GM18909 (cell line): ENCODE measurements around the gene NAT8L.
"Not testable (repeated sequence)": the region's sequence is repeated elsewhere in the genome, so short reads cannot be mapped to it uniquely, and the experiment has no call there.

Experiments
- ATAC-seq: cut with Tn5 transposase; IDR thresholded peaks from one replicate; pipeline ENCODE4 v1.9.1; 2021; ENCODE audit warnings: mild to moderate bottlenecking; ENCODE audit not compliant: unreplicated experiment, poor library complexity

NAT8L gene, protein sequence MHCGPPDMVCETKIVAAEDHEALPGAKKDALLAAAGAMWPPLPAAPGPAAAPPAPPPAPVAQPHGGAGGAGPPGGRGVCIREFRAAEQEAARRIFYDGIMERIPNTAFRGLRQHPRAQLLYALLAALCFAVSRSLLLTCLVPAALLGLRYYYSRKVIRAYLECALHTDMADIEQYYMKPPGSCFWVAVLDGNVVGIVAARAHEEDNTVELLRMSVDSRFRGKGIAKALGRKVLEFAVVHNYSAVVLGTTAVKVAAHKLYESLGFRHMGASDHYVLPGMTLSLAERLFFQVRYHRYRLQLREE

DNA sequence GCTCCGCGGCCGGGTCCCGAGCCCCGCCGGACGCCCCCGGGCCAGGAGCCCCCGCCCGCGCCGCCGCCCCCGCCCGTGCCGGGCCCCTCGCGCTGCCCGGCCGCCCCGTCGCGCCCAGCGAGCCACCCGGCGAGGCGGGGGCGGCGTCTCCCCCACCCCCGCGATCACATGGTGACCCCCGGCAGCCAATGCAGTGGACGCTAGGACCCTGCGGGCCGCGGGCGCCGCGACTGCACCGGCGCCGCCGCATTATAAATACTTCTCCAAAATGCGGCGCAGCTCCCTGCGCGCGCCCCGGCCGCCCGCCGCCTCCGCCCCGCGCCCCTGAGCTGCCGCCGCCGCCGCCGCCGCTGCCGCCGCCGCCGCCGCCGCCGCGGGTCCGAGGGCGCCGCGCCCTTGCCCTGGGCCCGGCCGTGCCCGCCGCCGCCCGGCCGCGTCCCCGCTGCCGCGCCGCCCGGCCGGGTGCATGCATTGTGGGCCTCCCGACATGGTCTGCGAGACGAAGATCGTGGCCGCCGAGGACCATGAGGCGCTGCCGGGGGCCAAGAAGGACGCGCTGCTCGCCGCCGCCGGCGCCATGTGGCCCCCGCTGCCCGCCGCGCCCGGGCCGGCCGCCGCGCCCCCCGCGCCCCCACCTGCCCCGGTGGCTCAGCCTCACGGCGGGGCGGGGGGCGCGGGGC lies at the start of gene NAT8L:
NAT8L (plus strand) TSS at position 282 of the 680 bp plus-strand sequence; CDS start at position 467, 185 bp downstream.
- ATAC-seq, result no peak

DNA sequence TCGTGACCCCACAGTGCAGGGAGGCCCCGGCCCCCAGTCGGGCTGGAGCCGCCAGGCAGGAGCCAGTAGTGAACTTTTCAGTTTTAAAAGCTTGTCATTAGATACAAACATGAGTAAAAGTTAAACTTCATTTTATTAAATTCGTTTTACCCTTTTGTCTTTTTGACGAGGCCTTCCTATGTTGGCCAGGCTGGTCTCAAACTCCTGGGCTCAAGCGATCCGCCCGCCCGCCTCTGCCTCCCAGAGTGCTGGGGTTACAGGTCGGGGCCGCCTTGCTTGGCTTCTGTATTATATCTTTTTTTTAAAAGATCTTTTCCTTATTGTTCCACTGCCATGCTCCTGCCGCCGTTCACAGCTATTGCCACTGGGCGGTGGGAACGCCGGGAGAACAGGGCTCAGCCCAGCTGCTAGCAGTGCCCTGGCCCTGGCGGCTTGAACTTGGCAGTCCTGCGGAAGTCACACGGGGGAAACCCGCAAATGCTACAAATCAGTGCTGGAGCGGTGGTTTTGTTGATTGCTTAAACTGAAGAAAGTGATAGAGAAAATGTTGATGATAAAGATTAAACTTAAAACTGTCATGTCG lies 49.4 kb upstream of the NAT8L start:
- ATAC-seq, result peak; percentile 25

DNA sequence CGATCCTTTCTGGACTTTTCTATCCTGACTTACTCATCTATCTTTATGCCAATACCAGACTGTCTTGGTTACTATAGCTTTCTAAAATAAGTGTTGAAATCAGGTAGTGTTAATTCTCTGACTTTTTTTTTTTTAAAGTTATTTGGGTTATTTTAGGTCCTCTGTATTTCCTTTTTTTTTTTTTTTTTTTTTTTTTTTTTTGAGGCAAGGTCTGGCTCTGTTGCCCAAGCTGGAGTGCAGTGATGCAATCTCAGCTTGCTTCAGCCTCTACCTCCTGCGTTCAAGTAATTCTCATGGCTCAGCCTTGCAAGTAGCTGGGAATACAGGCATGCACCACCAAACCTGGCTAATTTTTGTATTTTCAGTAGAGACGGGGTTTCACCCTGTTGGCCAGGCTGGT lies 47.5 kb upstream of the NAT8L start:
- no peak for ATAC-seq

DNA sequence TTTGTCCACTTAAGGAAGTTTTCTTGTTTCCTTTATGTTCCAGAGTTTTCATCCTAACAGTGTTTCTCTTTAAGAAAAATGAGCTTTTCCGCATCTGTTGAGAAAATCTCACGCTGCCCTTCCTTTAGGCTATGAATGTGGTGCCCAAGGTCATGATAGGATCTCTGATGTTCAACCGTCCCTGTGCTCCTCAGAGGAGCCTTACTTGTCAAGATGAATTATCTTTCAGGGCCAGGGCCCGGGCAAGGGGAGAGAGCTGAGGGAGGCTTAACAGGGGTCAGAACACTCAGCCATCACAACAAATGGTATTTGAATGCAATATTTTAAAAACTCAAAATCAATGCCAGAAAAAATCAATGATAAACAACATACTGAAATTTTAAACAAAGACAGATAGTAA lies 44.1 kb upstream of the NAT8L start:
- ATAC-seq, result no peak

DNA sequence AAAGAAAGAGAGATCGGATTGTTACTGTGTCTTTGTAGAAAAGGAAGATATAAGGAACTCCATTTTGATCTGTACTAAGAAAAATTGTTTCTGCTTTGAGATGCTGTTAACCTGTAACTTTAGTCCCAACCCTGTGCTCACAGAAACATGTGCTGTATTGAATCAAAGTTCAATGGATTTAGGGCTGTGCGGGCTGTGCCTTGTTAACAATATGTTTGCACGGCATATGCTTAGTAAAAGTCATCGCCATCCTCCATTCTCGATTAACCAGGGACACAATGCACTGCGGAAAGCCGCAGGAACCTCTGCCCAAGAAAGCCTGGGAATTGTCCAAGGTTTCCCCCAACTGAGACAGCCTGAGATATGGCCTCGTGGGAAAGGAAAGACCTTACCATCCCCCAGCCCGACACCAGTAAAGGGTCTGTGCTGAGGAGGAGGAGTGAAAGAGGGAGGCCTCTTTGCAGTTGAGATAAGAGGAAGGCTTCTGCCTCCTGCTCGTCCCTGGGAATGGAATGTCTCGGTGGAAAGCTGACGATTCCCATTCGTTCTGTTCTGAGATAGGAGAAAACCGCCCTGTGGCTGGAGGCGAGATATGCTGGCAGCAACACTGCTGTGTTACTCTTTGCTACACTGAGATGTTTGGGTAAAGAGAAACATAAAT lies 37.6 kb upstream of the NAT8L start:
- ATAC-seq, result not testable (repeated sequence)

DNA sequence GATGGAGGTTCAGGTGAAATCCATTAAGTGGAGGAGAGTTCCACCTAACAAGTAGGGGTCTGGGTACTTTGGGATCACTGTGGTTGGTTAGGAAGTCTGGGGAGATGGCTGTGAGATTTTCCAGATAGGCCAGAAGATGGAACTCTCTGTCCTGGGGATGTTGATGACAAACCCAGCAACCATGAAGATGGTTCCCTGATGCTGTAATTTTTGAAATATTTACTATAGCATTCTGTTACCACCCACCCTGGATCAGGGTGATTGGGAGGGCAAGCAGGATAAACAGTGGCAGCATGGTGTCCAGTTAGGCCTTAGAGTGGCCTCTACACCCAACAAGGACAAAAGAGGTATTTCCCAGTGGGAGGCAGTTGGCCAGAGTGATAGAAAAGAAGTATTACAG lies 34.4 kb upstream of the NAT8L start:
- ATAC-seq, result no peak

DNA sequence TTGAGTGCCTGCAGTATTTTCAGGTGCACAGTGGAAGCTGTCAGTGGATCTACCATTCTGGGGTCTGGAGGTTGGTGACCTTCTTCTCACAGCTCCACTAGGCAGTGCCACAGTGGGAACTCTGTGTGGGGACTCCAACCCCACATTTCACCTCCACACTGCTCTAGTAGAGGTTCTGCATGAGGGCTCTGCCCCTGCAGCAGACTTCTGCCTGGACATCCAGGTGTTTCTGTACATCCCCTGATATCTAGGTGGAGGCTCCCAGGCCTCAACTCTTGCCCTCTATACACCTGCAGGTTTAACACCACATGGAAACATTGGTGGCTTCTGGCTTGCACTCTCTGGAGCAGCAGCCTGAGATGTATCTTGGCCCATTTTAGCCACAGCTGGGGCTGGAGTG lies 33.3 kb upstream of the NAT8L start:
- ATAC-seq, result no peak

DNA sequence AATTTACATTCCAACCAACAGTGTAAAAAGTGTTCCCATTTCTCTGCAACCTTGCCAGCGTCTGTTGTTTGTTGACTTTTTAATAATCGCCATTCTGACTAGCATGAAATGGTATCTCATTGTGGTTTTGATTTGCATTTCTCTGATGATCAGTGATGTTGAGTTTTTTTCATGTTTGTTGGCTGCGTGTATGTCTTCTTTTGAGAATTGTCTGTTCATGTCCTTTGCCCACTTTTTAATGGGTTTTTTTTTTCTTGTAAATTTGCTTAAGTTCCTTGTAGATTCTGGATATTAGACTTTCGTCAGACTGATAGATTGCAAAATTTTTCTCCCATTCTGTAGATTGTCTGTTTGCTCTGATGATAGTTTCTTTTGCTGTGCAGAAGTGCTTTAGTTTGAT lies 32.0 kb upstream of the NAT8L start:
- not testable (repeated sequence) for ATAC-seq

DNA sequence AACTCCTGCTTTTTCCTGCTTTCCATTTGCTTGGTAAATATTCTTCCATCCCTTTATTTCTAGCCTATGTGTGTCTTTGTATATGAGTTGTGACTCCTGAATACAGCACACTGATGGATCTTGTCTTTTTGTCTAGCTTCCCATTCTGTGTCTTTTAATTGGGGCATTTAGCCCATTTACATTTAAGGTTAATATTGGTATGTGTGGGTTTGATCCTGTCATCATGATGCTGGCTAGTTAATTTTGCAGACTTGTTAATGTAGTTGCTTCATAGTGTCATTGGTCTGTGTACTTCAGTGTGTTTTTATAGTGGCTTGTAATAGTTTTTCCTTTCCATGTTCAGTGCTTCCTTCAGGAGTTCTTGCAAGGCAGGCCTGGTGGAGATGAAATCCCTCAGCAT lies 28.0 kb upstream of the NAT8L start:
- ATAC-seq, result not testable (repeated sequence)

DNA sequence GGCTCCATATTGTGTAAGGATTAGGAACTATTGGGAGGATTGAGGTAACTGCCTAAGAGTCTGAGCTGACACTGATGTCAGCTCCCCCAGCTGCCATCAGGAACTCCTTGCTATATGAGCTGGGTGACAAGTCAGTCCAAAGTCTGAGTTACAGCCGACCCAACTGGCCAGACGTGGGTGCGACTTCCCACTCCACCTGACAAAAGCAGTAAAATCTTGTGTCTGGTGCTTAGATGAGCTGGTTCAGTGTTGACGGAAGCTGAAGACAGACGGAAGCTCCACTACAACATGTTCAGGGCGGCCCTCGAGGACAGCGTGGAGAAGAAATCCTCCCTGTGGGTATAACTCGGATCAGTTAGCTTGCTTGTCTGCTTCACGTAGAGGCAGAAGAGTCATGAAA lies 22.8 kb upstream of the NAT8L start:
- ATAC-seq, result no peak

DNA sequence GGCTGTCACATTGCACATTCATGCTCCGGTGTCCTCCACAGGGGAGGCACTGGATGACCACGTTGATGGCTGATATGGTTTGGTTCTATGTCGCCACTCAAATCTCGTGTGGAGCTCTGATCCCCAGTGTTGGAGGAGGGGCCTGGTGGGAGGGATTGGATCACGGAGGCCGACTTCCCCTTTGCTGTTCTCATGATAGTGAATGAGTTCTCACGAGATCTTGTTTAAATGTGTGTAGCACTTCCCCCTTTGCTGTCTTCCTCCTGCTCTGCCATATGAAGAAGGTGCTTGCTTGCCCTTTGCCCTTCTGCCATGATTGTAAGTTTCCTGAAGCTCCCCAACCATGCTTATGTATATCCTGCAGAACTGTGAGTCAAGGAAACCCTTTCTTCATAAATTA lies 22.3 kb upstream of the NAT8L start:
- ATAC-seq, result no peak

DNA sequence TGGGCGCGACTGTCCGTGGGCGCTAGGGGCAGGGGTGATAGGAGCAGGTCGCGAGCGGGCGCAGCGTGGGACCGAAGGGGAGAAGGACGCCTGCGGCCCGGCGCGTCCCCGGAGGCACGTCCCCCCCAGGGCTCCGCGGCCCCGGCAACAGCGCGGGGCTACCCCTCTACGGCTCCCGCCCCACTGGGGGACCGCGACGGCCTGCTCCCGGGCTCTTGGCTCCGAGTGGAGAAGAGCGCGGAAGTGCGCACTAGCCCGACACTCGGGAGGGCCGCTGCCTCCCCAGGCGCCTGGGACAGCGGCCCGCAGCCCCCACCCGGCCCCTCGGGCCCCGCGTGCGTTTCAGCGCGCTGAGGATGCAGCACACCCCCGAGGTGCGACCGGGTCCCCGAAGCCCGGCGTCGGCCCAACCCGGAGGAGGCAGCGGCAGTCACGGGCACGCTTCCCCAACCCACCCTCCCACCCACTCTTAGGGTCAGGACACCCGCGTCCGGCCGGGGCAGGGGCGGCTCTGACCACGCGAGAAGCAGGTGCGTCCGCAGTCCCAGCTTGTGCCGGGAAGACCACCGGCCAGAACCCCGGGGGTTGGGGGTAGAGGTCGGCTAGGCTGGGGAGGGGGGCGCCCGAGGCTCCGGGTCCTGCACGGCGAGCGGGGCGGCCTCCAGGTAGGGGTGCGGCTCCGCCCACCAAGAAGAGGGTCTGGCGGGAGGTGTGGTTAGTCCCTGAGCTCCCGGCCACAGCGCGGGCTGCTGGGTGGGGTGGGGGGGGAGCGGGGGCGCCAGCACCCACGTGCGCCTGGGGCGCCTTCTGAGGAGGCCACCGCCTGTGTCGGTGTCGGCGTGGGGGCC lies 18.5 kb upstream of the NAT8L start:
- ATAC-seq, result no peak

DNA sequence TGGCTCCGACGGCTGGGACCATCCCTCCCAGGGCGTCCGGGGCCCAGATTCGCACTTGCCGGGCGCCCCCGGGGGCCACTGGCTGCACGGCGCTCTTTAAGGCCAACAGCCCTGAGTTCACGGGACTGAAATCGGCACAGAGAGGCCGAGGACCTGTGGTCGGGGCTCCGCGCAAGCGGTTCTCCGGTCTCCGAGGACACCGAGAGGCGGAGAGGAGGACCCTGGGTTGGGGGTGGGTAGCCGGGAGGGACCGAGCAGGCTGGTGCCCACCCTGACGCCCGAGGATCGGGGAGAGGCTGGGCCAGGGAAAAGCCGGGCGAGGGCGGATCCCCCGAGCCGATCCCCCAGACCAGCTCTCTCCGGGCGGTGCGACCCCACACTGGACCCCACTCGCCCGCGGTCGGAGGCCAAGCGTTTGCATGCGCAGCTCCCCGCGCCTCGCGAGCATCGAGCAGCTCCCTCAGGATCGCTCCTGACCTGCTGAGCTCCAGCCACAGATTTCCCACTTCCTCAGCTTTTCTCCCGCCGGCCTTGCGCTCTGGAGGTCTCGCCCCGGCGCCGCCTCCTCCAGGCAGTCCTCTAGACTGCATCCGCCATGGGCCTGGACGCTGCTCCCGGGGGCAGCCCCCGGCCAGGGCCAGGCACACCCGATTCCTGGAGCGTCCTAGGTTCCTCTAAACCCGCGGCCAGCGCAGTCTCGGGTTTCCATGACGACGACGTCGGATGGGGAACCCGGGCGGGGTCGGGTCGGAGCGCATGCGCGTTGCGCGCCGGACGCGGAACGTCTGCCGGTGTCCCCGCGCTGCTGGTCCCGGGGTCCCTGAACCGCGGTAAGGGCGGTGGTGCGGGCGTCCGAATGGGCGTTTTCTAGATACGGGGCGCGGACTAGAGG lies 17.6 kb upstream of the NAT8L start:
- ATAC-seq, result peak; percentile 74

DNA sequence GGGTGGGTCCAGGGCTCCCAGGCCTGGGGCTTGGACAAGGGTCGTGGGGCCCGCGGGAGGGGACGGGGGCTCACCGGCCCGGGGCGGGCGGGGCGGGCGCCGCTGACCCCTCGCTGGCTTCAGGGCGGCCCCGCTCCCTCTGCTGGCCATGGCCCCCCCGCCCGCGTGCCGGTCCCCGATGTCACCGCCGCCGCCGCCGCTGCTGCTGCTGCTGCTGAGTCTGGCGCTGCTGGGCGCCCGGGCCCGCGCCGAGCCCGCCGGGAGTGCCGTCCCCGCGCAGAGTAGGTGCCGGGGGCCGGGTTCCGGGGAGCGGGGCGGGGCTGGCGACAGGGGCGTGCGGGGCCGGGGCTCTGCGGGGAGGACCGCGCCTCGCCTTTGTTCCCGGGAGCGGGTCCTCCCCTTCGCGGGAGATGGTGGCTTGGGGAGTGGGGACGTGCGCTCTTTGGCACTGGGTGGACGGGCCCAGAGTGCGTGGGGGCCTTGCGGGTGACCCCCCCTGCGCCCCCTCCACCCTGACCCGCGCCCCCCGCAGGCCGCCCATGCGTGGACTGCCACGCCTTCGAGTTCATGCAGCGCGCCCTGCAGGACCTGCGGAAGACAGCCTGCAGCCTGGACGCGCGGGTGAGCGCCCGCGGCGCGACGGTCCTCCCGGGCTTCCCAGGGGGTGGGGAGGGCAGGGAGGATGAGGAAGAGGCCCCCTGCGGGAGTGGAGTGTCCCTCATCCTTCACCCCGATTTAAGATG lies 16.8 kb upstream of the NAT8L start:
- peak; percentile 41 for ATAC-seq

DNA sequence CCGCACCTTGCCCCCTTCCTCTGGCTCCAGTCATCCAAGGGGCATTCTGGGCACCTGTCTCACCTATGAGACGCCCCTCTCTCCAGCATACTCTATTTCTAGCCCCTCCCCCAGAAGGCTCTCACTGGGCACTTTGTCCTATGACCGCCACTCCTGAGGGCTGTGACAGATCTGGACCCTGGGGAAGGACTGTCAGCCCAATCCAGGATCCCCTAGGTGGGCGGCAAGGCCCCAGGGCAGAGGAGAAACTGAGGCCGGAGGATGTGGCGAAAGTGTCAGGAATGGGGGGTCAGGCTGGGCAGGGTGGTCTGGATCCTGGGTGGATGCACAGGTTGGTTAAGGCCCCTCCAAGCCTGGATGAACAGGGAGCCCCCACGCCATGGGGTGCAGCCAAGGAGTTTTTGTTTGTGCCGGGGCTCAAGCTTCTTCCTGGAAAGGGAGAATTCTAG lies 16.2 kb upstream of the NAT8L start:
- ATAC-seq, result no peak

DNA sequence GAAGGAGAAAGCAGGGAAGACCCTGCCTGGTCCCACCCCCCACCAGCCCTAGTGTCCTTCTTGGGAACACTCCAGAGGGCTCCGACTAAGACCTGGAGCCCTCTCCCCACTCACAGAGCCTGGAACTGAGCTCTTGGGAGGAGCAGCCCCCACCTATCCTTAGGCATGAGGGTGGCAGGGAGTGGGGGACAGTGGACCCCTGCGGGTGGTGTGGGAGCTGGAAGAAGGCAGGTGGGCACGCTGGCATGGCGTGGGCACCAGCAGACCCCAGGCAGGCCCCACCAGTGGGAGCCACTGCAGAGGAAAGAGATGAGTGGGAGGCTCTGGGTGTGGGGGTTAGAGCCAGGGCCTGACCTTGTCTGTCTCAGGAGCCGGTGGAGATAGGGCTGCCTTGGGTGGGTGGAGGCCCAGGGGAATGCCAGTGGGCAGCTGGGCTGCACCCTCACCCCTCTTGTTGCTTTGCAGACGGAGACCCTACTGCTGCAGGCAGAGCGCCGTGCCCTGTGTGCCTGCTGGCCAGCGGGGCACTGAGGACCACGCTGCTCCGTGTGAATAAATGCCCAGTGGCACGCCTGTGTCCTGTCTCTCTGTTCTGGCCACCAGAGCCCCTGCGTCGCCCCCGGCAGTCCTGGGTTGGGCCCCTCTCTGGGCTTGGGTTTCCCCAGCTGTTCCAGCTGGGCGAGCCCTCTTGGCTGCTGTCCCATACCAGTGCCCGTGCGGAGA lies 15.6 kb upstream of the NAT8L start:
- no peak for ATAC-seq

DNA sequence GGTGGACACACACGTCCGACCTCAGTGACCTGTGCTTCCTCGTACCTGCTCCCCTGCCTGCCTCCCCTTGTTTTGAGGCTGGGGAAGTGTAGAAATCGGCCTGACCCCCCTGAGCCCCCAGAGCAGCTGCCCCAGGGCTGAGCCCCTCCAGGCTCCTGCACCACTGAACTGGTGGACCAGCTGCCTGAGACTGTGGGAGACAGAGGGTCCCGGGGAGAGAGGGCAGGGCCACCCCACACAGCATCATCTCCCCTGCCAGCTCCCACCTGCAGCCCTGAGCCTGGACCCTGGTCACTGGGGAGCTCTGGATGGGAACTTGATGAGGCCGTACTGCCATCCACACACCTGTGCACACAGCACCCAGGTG lies 15.0 kb upstream of the NAT8L start:
- no peak for ATAC-seq
